Measurements from ENCODE around the gene RETREG3. TPM values are rescaled to one million over a fixed set of nuclear protein-coding genes. Genes with fewer than 3 reads are reported as not detected.

RETREG3 gene
- polyA plus RNA-seq, 5 donors = 46.1 to 65.3 (median 56.0) TPM

GRCh38 chr17:42535155-42536047 is 73.8 kb downstream of the RETREG3 start:
- no peak for DNase-seq

GRCh38 chr17:42531455-42532354 is 77.5 kb downstream of the RETREG3 start:
- peak; percentile 44 to 47 for DNase-seq

GRCh38 chr17:42530952-42531454 is 78.2 kb downstream of the RETREG3 start:
- DNase-seq = no peak

Other genes with a start within 250 kb of the RETREG3 start
- gene STAT3, start 220.9 kb downstream of the RETREG3 start, polyA plus RNA-seq (ENCODE audit: insufficient read depth in 1 of 5, insufficient read length in 5 of 5, low replicate concordance in 1 of 5) = 10 to 100 TPM; 66.7 to 81.4 (median 74.4) TPM
- gene CAVIN1, start 186.1 kb downstream of the RETREG3 start, polyA plus RNA-seq (ENCODE audit: insufficient read depth in 1 of 5, insufficient read length in 5 of 5, low replicate concordance in 1 of 5) = 100 to 1,000 TPM; 156 to 234 (median 168) TPM
- 10 to 100 TPM; 45.7 to 59.4 (median 47.6) TPM for gene ATP6V0A1, start 150.5 kb downstream of the RETREG3 start, polyA plus RNA-seq (ENCODE audit: insufficient read depth in 1 of 5, insufficient read length in 5 of 5, low replicate concordance in 1 of 5)
- gene NAGLU, start 73.1 kb downstream of the RETREG3 start, polyA plus RNA-seq (ENCODE audit: insufficient read depth in 1 of 5, insufficient read length in 5 of 5, low replicate concordance in 1 of 5) = 10 to 100 TPM in 4 of 5 donors, 1 to 10 TPM in 1; 9.8 to 19.2 (median 14.4) TPM
- gene HSD17B1, start 56.5 kb downstream of the RETREG3 start, polyA plus RNA-seq (ENCODE audit: insufficient read depth in 1 of 5, insufficient read length in 5 of 5, low replicate concordance in 1 of 5) = 1 to 10 TPM; 3.2 to 5.8 (median 4.5) TPM
- gene COASY, start 47.2 kb downstream of the RETREG3 start, polyA plus RNA-seq (ENCODE audit: insufficient read depth in 1 of 5, insufficient read length in 5 of 5, low replicate concordance in 1 of 5) = 10 to 100 TPM; 33.5 to 46.9 (median 41.0) TPM
- 10 to 100 TPM; 37.5 to 45.9 (median 39.9) TPM for gene MLX, start 42.3 kb downstream of the RETREG3 start, polyA plus RNA-seq (ENCODE audit: insufficient read depth in 1 of 5, insufficient read length in 5 of 5, low replicate concordance in 1 of 5)
- gene PSMC3IP, start 31.6 kb downstream of the RETREG3 start, polyA plus RNA-seq (ENCODE audit: insufficient read depth in 1 of 5, insufficient read length in 5 of 5, low replicate concordance in 1 of 5) = 10 to 100 TPM; 17.1 to 24.1 (median 18.2) TPM
- 10 to 100 TPM; 32.2 to 46.9 (median 34.9) TPM for gene TUBG1, start 309 bp upstream of the RETREG3 start, polyA plus RNA-seq (ENCODE audit: insufficient read depth in 1 of 5, insufficient read length in 5 of 5, low replicate concordance in 1 of 5)
- 10 to 100 TPM; 25.6 to 44.0 (median 30.0) TPM for gene TUBG2, start 49.9 kb upstream of the RETREG3 start, polyA plus RNA-seq (ENCODE audit: insufficient read depth in 1 of 5, insufficient read length in 5 of 5, low replicate concordance in 1 of 5)
- 10 to 100 TPM; 23.9 to 58.4 (median 34.9) TPM for gene PLEKHH3, start 67.6 kb upstream of the RETREG3 start, polyA plus RNA-seq (ENCODE audit: insufficient read depth in 1 of 5, insufficient read length in 5 of 5, low replicate concordance in 1 of 5)
- 1 to 10 TPM in 2 of 5 donors, under 1 TPM in 3; 0.87 to 1.8 (median 0.97) TPM for gene CCR10, start 72.5 kb upstream of the RETREG3 start, polyA plus RNA-seq (ENCODE audit: insufficient read depth in 1 of 5, insufficient read length in 5 of 5, low replicate concordance in 1 of 5)
- 10 to 100 TPM in 2 of 5 donors, 1 to 10 TPM in 3; 7.0 to 13.8 (median 9.5) TPM for gene CNTNAP1, start 73.2 kb upstream of the RETREG3 start, polyA plus RNA-seq (ENCODE audit: insufficient read depth in 1 of 5, insufficient read length in 5 of 5, low replicate concordance in 1 of 5)
- 10 to 100 TPM; 27.1 to 51.7 (median 37.1) TPM for gene EZH1, start 135.7 kb upstream of the RETREG3 start, polyA plus RNA-seq (ENCODE audit: insufficient read depth in 1 of 5, insufficient read length in 5 of 5, low replicate concordance in 1 of 5)
- 100 to 1,000 TPM; 155 to 221 (median 188) TPM for gene RAMP2, start 151.9 kb upstream of the RETREG3 start, polyA plus RNA-seq (ENCODE audit: insufficient read depth in 1 of 5, insufficient read length in 5 of 5, low replicate concordance in 1 of 5)
- gene VPS25, start 164.1 kb upstream of the RETREG3 start, polyA plus RNA-seq (ENCODE audit: insufficient read depth in 1 of 5, insufficient read length in 5 of 5, low replicate concordance in 1 of 5) = 10 to 100 TPM; 66.5 to 77.3 (median 74.6) TPM
- gene WNK4, start 171.2 kb upstream of the RETREG3 start, polyA plus RNA-seq (ENCODE audit: insufficient read depth in 1 of 5, insufficient read length in 5 of 5, low replicate concordance in 1 of 5) = 1 to 10 TPM in 4 of 5 donors, under 1 TPM in 1; 0.82 to 2.1 (median 1.6) TPM
- gene COA3, start 189.3 kb upstream of the RETREG3 start, polyA plus RNA-seq (ENCODE audit: insufficient read depth in 1 of 5, insufficient read length in 5 of 5, low replicate concordance in 1 of 5) = 10 to 100 TPM; 83.6 to 96.6 (median 86.7) TPM
- gene CNTD1, start 189.5 kb upstream of the RETREG3 start, polyA plus RNA-seq (ENCODE audit: insufficient read depth in 1 of 5, insufficient read length in 5 of 5, low replicate concordance in 1 of 5) = 1 to 10 TPM; 2.3 to 3.2 (median 2.9) TPM
- gene BECN1, start 214.9 kb upstream of the RETREG3 start, polyA plus RNA-seq (ENCODE audit: insufficient read depth in 1 of 5, insufficient read length in 5 of 5, low replicate concordance in 1 of 5) = 10 to 100 TPM; 53.9 to 79.4 (median 68.0) TPM
- gene PSME3, start 224.0 kb upstream of the RETREG3 start, polyA plus RNA-seq (ENCODE audit: insufficient read depth in 1 of 5, insufficient read length in 5 of 5, low replicate concordance in 1 of 5) = 10 to 100 TPM; 65.8 to 81.2 (median 74.9) TPM
- gene AOC2, start 235.2 kb upstream of the RETREG3 start, polyA plus RNA-seq (ENCODE audit: insufficient read depth in 1 of 5, insufficient read length in 5 of 5, low replicate concordance in 1 of 5) = 1 to 10 TPM; 1.8 to 3.1 (median 2.6) TPM
- gene AOC3, start 241.8 kb upstream of the RETREG3 start, polyA plus RNA-seq (ENCODE audit: insufficient read depth in 1 of 5, insufficient read length in 5 of 5, low replicate concordance in 1 of 5) = 100 to 1,000 TPM; 116 to 203 (median 162) TPM